Right renal pelvis (tissue), 4 donors: ENCODE results near the gene F2. TPM values are rescaled to one million over a fixed set of nuclear protein-coding genes. Genes with fewer than 3 reads are reported as not detected.
"Not testable (repeated sequence)": the region's sequence is repeated elsewhere in the genome, so short reads cannot be mapped to it uniquely, and the experiment has no call there.

ENCODE experiments used
- DNase-seq, 4 donors: peaks; one replicate each; pipeline ENCODE4 v3.0.0-alpha.2; 2013; ENCODE audit warnings: low read depth in 4 of 4, low spot score in 3 of 4, missing footprints in 1 of 4
- polyA plus RNA-seq, 4 donors: library from polyadenylated mRNA; unstranded; fragments of 120-200 nt; gene quantifications; one replicate each; pipeline ENCODE4 v1.2.1, GENCODE V29; 2013; ENCODE audit not compliant: insufficient read length in 4 of 4

Gene F2
- polyA plus RNA-seq = under 1 TPM; 0.19 to 0.70 (median 0.42) TPM

DNA sequence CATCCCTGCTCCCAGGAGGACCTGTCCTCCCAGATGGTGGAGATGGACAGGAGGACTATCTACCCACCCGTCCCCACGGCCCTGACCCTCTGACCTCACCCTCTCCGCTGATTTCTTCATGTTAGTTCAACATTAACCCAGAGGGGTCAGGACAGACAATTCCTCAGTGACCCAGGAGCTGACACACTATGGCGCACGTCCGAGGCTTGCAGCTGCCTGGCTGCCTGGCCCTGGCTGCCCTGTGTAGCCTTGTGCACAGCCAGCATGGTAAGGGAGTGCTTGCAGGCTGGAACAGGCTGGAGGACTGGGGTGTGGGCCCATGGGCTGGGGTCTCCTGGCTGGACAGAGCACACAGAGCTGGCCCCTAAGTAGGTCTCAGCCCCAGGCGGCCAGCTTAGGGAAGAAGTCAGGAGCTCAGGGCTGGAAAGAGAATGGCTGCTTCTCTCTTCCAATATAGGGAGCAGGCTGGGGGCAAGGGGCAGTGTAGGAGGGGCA lies at the start of gene F2:
Gene F2 (plus strand): TSS at position 166 of the 495 bp plus-strand sequence. CDS start 23 bp downstream, at position 189.
- DNase-seq = no peak

GRCh38 chr11:46669711-46670139 lies 49.3 kb upstream of the F2 start:
- DNase-seq = no peak

DNA sequence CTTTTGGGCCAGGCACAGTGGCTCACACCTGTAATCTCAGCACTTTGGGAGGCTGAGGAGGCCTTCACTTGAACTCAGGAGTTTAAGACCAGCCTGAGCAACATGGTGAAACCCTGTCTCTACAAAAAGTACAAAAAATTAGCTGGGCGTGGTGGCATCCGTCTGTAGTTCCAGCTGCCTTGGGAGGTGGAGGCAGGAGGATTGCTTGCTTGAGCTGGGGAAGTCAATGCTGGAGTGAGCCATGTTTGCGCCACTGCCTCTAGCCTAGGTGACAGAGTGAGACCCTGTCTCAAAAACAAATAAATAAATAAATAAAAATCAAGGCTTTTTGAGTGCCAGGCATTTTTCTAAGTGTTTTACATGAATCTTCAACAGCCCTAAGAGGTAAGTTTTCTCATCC lies 48.5 kb upstream of the F2 start:
- not testable (repeated sequence) for DNase-seq

- DNase-seq = no peak
Observed at GRCh38 chr11:46671958-46672315, 47.1 kb upstream of the F2 start.

DNA sequence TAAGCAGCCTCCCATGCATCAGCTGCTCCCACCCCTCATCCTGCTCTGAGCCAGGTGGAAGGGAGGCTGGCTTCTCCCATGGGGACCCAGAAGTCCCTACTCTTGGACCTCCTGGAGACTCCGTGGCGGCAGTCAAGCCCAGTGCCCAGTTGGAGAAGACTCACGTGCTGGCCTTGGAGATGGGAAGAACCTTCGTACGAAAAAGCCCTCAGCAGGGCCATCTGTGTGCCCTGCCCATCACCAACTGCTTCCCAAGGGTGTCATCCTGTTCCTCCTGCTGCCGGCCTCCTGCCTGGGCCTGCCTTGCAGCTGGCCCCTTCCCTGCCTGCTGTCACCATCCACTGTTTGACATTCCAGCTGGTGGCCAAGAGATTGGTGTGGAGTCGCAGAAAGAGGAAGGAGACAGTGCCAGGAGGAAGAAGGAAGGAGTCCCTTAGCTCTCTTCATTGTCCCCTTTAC lies 46.6 kb upstream of the F2 start:
- no peak for DNase-seq

- DNase-seq = no peak
Observed at GRCh38 chr11:46673713-46674462, 45.1 kb upstream of the F2 start.

DNA sequence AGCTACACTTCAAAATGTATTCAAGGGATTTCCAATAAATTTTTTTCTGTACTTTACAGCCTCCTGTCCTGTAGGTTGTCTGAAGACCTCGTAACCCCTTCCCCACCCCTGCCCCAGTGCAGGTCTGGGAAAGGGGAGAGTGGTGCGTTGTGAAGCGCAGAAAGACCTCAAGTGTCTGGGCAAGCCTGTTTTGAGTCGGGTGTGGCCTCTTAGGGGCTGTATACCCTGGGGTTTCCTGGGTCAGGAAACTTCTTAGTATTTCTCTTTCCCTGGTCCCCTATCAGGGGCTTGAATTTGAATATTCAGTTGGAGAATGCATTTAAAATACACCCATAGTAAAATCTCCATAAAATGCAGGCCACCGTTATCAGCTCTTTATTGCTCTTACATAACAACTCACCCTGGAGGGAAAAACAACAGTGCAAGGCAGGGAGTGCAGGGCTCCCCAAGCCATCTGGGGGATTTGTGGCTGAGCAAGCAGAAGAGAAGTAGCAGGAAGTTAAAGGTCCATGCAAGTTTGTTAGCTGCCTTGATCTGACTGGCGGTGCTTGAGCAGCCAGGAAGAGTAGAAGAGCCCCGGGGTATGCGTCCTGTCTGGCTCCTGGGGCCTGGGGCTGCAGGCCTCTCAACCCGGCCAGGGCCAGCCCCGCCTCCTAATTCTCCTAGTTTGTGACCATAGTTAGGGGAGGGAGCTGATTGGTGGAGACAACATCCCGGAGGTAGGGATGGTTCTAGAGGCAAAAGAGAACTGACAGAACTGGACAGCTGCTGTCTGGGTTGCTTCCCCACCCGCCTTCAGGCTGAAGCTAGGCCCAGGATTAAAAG lies 44.3 kb upstream of the F2 start:
- no peak for DNase-seq

DNA sequence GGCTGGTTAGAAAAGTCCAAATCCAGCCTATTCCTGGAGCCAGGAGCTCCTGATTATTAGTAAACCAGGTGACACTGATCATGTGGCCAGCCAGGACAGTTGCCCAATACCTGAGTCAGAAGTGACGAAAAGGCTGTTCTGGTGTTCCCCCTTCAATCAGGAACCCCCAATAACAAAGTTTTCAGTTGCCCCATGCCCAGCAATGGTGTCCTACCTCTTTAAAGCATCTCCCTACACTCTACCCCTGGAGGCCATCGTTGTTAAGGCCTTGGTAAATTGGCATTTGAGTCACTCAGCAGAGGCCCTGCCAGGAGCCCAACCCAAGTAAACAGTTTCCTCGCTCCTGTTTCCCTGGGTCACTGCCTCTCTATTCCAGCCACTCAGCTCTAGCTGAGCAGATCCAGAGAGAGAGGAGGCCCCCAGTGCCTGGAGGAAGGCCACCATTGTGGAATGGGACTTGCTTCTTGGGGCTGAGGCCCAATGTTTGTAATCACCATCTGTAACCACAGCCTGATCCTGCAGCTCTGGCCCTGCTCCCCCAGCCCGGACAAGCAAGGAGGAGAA lies 43.6 kb upstream of the F2 start:
- DNase-seq = no peak

DNA sequence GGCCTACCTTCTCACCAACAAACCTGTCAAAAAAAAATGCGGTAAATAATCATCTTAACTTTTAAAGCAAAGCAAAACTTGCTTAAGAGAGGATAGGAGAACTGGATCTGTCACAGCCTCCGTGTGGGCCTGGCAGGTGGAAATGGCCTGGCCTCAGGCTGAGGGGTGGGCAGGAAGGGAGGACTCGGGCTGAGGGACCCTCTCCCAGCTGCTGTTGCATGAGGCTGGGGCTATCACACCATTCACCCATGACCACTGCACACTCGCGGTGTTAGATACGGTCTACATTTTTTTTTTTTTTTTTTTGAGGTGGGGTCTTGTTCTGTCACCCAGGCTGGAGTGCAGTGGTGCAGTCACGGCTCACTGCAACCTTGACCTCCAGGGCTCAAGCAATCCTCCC lies 43.1 kb upstream of the F2 start:
- DNase-seq = no peak

DNA sequence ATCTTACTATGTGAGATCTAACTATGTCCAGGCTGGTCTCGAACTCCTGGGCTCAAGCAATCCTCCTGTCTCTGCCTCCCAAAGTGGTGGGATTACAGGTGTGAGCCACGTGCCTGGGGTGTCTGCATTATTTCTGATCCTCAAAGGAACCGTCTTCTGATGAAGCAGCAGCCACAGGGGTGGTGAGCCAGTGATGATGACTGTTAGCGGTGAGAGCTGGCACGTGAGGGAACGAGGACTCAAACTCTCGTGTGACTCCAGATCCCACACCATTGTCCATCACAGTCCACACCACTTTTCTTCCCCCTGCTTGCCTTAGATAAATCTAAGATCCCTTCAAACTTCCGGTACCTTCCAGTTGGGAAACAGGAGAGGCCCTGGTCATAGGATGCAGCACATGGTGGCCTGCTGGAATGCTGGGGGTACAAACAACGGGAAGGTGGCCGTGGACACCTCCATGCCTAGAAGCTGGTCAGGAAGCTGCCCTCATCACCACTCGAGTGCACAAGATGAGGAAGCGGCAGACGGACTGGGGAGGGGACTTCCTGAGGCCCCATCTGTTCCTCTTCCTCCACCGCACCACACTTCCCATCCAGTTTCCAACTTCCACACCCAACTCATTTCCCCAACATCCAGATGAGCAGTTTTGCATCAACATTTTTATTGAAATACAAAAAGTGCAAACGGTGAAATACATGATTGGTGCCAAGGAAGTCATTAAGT lies 42.4 kb upstream of the F2 start:
- no peak for DNase-seq

DNA sequence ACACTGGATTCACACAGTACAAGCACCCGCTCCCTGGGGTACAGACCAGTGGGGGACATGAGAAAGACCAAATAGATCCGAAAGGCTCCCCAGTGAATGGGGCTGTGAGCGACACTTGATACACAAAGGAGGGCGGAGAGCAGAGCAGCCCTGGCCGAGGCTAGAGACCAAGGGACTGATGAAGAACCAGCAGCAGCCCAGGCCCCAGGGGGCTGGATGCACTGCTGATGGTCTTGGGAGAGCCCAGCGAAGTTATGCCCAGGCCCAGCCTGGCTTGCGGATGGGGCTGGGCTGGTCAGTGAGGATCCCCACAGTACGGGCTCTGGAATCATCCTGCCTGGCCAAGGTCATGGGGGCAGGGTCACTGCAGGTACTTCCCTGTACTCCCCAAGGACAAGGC lies 41.8 kb upstream of the F2 start:
- no peak for DNase-seq

DNA sequence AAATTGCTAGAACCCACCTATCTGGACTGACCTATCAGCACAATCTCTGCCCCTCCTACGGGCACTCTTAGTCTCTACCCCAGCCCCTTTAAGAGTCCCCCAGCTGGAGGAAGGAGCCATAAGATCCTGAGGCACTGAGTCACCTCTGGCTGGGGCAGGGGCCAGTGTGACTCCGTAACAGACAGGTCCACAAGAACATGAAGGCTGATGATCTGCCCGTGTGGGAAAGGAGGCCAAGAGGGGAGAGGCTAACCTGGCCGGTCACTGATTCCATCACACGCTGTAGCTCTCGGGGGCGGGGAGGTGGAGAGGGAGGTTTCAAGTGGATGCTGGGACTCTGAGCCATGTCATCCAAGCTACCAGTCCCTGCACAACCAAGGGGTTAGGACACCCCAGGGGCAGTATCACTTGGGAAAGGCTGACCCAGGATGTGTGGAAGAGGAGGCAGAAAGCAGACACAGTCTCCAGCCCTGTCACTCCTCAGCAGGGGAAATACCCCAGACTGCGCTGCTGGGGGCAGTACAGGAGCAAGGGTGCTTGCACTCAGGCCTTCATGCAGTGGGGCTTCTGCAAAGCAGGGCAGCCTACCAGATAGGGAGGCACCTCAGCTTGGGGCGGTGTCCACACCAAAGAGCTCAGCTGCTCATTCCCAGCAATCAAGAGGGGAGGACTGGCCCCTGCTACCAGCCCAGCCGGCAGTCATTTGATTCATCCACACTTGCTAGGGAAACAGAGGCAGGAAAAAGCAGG lies 40.8 kb upstream of the F2 start:
- DNase-seq = no peak

DNA sequence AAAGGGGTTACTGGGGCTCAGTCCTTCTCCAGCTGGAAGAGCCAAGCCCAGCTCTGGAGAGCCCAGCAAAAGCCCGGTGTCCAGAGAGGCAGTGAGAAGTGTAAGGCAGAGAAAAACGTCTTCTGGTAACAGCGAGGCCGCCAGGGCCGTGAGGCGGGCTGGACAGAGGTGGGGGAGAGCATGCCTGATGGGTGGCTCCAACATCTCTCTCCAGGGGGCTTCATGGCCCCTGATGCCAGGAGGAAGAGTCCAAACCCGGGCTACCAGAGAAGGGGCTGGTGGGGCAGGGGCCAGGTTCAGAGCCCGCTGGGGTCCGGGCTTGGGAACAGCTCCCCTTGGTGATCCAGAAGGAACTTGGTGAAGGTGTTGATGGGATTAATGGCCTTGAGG lies 40.3 kb upstream of the F2 start:
- no peak for DNase-seq

- no peak for DNase-seq
Observed at GRCh38 chr11:46679241-46680163, 39.5 kb upstream of the F2 start.

DNA sequence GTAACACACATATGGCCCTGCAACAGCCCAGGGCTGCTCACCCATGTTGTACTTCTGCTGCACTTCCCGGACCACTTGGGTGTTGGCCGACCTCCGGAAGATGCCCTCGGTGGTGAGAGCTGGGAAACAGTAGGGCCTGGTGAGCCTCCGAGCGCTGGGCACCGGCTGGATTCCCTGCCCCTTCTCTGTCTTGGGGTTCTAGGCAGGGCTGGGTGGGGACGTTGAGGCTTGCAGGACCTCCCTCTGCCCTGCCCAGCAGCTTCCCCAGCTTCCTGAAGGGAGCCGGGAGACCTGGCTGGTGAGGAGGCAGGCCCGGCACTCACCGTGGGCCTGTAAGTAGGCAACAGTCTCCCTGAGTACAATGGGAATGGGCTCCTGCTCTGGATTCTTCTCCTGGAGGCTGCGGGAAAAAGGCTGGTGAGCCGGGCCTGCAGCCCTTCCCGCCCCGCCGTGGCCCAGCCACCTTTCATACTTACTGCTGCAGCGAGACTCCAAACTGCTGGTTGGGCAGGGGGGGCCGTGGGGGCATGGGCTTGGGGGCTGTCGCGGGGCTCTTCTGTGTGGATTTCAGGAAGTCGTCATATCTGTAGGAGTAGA lies 38.8 kb upstream of the F2 start:
- no peak for DNase-seq

DNA sequence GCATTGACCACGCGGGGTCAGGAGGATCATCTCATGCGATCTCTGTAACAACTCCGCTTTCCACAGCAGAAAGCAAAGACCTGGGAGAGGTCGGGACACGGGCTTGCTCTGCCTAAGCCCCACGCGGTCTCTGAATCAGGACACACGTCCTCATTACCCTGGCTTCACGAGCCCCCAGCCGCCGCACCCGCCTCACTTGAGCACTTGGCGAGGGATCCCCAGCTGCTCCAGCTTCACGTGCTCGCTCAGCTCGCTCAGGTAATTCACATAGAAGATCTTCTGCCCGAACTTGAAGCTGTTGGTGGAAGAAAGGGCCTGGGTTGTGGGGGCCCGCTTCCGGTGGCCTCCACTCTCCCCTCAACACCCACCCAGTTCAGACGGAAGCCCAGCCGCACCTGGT lies 38.2 kb upstream of the F2 start:
- DNase-seq = no peak

DNA sequence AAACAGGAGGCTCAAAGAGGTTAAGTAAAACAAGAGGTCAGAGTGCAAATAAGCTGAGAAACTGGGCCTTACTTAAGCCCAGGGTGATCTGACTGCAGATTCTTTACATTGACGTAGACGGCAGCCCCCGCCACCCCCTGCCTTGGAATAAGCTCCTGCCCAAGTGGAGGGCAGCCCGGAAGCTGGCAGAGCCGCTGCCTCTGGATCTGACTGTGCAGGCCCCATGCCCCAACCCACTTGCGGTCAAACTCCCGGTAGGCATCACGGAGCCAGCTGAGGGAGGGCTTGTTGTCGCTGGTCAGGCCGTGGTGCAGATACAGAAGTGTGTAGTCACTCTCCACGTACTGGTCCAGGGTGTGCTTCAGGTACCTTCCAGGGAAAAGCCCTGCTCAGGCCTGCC lies 37.2 kb upstream of the F2 start:
- no peak for DNase-seq
